Stimulated activated CD8-positive, alpha-beta memory T cell treated with anti-CD3 and anti-CD28 coated beads, Interleukin-4, amount 100 ng/mL, for 24 hours (primary cell): ENCODE results near the gene ANO3.

ENCODE experiments used
- DNase-seq: peaks from one replicate; pipeline ENCODE4 v3.0.0-alpha.2; 2020; ENCODE audit warnings: low read depth

The ANO3 gene

DNA sequence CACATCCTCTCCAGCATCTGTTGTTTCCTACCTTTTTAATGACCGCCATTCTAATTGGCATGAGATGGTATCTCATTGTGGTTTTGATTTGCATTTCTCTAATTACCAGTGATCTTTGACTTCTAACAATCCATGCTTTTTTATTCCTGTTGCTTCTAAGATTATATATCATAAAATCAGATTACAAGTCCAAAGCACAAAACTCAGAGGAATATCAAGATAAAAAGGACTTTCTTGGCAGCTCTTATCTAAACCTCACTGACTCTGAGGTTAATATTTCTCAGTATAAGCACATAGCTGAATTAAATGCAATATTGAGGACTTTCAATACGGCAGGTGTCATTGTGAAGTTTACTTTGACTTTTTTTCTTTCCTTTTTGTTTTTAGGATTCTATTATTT, 378.6 kb downstream of the ANO3 start:
- no peak for DNase-seq

DNA sequence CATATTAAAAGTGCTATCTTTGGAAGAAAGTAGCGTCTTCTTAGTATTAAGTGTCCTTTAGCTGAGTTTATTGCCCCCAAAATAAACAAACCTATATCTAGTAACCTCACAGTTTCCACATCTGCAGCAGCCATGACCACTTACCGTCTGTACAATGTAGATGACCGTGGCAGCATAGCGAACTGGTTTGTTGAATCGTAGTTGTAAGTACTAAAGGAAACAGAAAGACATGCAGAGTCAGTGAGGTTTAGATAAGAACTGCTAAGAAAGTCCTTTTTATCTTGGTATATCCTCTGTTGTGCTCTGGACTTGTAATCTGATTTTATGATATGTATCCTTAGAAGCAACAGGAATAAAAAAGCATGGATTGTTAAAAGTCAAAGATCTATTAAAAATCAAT, 380.6 kb downstream of the ANO3 start:
- DNase-seq: no peak
